ENCODE results near the gene KPTN.

Gene KPTN

DNA sequence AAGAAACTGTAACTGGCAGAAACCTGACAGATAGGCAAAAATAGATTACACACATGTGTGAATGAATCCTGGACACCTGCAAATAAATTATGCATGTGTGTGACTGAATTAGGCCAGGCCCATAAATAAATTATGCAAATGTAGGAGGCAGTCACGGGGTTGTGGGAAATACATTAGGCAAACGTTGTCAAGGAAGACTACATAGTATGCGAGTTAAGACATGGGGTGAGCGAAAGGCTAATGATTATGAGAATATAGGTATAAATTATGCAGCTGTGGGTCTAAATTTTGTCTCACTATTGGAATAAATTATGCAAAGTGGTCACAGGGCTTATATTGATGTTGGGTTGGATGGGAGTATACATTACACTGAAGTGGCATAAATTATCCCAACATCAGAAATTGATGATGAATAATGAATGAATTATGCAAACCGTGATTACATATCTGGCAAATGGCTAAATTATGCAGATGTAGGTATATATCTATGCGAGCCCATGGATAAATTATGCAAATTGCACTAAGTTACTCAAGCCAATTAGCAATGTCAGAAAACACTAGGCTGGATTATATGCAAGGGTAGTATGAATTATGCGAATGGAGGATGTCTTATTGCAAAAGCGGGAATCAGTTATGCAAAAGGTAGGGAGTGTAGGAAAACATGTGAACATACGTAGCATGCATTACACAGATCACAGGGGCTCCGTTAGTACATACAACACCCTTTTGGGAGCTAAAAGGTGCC is 19.2 kb downstream of the KPTN start:
- H3K9me3 ChIP-seq (ENCODE audit: low read length), result no peaks in the 10 kb centered on the region
- peaks cover 27% of the 10 kb centered on the region for H3K4me1 ChIP-seq (ENCODE audit: insufficient read depth, low read length)
- no peak overlapping the region for H2AFZ ChIP-seq (ENCODE audit: low read depth, low read length)
- H3K4me3 ChIP-seq (ENCODE audit: low read length), result no peak overlapping the region
- no peaks in the 10 kb centered on the region for H3K36me3 ChIP-seq (ENCODE audit: insufficient read depth, low read length)
- peaks cover 10% of the 10 kb centered on the region for H3K27me3 ChIP-seq (ENCODE audit: insufficient read depth, low read length)

DNA sequence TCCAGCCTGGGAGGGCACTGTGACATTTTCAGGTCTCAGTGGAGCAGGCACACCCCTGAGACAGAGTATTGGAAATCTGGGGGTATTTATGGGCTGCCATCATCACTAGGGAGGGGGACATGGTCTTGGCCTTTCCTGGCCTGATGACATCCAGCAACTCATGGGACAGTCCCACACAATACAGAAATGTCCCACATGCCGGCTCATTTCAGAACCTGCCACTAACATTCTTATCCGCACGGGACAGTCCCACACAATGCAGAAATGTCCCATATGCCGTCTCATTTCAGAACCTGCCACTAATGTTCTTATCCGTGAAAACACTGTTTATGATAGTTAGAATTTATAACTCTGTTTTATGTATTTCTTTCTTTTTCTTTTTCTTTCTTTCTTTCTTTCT is 22.1 kb downstream of the KPTN start:
- no peak overlapping the region for H3K4me3 ChIP-seq (ENCODE audit: low read length)
- no peaks in the 10 kb centered on the region for H3K9me3 ChIP-seq (ENCODE audit: low read length)
- peaks cover 14% of the 10 kb centered on the region for H3K4me1 ChIP-seq (ENCODE audit: insufficient read depth, low read length)
- peaks cover 7% of the 10 kb centered on the region for H3K27me3 ChIP-seq (ENCODE audit: insufficient read depth, low read length)
- H3K36me3 ChIP-seq (ENCODE audit: insufficient read depth, low read length), result no peaks in the 10 kb centered on the region
- H2AFZ ChIP-seq (ENCODE audit: low read depth, low read length), result no peak overlapping the region

- Histone ChIP-seq H3K27me3 (ENCODE audit: insufficient read depth, low read length) (peaks cover 7% of the 10 kb centered on the region), H3K4me3 (ENCODE audit: low read length) (no peak overlapping the region)
Observed at GRCh38 chr19:47459477-47459876, 24.5 kb downstream of the KPTN start.

GRCh38 chr19:47458672-47459071 is 25.3 kb downstream of the KPTN start:
- Histone ChIP-seq H3K36me3 (ENCODE audit: insufficient read depth, low read length) (no peaks in the 10 kb centered on the region), H3K4me1 (ENCODE audit: insufficient read depth, low read length) (no peaks in the 10 kb centered on the region), H3K9me3 (ENCODE audit: low read length) (peaks cover 4% of the 10 kb centered on the region), H3K27me3 (ENCODE audit: insufficient read depth, low read length) (peaks cover 7% of the 10 kb centered on the region), H3K4me3 (ENCODE audit: low read length) (no peak overlapping the region), H2AFZ (ENCODE audit: low read depth, low read length) (no peak overlapping the region)

More at GRCh38 chr19:47459477-47459876, 24.5 kb downstream of the KPTN start:
- peaks cover 4% of the 10 kb centered on the region for H3K9me3 ChIP-seq (ENCODE audit: low read length)
- no peaks in the 10 kb centered on the region for H3K36me3 ChIP-seq (ENCODE audit: insufficient read depth, low read length)
- H3K4me1 ChIP-seq (ENCODE audit: insufficient read depth, low read length), result peaks cover under 1% of the 10 kb centered on the region
- no peak overlapping the region for H2AFZ ChIP-seq (ENCODE audit: low read depth, low read length)

DNA sequence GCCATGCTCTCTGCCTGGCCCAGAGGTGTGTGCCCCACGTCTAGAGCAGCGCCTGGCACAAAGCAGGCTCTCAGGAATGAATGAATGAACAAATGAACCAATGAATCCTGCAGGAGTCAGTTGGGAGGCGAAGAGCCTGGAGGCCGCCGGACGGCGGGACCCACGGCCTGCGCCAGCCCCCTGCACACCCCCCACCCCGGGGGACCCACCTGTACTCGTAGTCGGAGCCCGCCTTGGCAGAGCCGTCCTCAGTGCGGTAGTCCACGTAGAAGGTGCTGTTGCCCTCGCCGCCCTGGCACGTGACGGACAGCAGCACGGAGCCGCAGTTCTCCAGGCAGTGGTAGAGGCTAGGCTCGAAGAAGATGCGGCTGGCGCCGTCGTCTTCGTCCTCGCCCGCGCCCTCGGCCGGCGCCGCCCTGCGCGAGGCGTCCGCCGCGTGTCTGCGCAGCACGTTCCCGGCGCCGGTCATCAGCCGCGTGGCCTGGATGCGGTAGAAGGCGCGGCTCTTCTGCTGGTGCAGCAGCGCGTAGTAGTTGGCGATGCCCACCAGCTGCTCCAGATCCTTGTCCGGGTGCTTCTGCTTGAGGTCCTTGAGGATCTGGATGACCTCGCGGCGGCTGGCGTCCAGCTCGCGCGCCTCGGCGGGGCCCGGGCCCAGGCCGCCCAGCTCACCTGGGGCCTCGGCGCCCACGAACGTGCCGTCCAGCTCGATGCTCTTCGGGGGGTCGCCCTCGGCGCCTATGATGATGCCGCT is 27.1 kb downstream of the KPTN start:
- peaks cover 7% of the 10 kb centered on the region for H3K27me3 ChIP-seq (ENCODE audit: insufficient read depth, low read length)
- no peak overlapping the region for H3K4me3 ChIP-seq (ENCODE audit: low read length)
- no peak overlapping the region for H2AFZ ChIP-seq (ENCODE audit: low read depth, low read length)

DNA sequence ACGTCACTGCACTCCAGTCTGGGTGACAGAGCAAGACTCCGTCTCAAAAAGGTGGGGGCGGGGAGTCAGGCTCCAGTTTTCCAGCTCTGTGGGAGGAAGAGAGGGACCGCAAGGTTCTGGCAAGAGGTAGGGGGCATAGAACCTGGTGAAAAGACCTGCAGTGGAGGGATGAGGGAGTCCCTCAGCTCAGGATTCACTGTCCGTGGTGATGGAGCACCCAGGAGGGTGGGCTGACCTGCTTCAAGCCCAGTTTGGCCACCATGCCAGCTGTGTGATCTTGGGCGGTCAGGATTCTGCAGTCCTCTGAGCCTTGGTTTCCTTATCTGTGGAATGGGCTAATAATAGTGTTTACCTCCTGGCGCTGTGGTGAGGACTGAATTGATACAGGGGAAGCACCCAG is 33.5 kb downstream of the KPTN start:
- H3K27me3 ChIP-seq (ENCODE audit: insufficient read depth, low read length), result peaks cover 35% of the 10 kb centered on the region

More for the DNA sequence above, 27.1 kb downstream of the KPTN start:
- peaks cover 4% of the 10 kb centered on the region for H3K9me3 ChIP-seq (ENCODE audit: low read length)
- H3K36me3 ChIP-seq (ENCODE audit: insufficient read depth, low read length), result no peaks in the 10 kb centered on the region
- no peaks in the 10 kb centered on the region for H3K4me1 ChIP-seq (ENCODE audit: insufficient read depth, low read length)

DNA sequence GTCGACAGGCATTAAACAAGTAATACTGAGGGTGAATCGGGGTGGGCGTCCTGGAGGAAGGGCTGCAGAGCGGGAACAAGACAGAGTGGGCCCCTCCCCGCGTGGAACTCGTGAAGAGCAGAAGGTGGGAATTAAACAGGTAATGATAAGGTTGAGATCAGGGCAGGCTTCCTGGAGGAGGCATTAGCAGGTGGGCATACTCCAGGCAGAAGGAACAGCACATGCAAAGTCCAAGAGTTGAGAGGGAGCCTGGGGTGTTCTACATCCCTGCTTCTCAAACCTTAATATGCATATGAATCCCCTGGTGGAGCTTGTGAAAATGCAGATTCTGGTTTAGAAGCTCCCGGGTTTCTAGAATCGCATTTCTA is 35.7 kb downstream of the KPTN start:
- Histone ChIP-seq H3K27me3 (ENCODE audit: insufficient read depth, low read length) (peaks cover 51% of the 10 kb centered on the region), H3K4me1 (ENCODE audit: insufficient read depth, low read length) (peaks cover 4% of the 10 kb centered on the region), H2AFZ (ENCODE audit: low read depth, low read length) (no peak overlapping the region), H3K9me3 (ENCODE audit: low read length) (no peaks in the 10 kb centered on the region), H3K4me3 (ENCODE audit: low read length) (no peak overlapping the region), H3K36me3 (ENCODE audit: insufficient read depth, low read length) (no peaks in the 10 kb centered on the region)

More for the DNA sequence above, 33.5 kb downstream of the KPTN start:
- Histone ChIP-seq H3K4me3 (ENCODE audit: low read length) (no peak overlapping the region), H3K9me3 (ENCODE audit: low read length) (no peaks in the 10 kb centered on the region), H2AFZ (ENCODE audit: low read depth, low read length) (no peak overlapping the region), H3K4me1 (ENCODE audit: insufficient read depth, low read length) (peaks cover 4% of the 10 kb centered on the region), H3K36me3 (ENCODE audit: insufficient read depth, low read length) (no peaks in the 10 kb centered on the region)

DNA sequence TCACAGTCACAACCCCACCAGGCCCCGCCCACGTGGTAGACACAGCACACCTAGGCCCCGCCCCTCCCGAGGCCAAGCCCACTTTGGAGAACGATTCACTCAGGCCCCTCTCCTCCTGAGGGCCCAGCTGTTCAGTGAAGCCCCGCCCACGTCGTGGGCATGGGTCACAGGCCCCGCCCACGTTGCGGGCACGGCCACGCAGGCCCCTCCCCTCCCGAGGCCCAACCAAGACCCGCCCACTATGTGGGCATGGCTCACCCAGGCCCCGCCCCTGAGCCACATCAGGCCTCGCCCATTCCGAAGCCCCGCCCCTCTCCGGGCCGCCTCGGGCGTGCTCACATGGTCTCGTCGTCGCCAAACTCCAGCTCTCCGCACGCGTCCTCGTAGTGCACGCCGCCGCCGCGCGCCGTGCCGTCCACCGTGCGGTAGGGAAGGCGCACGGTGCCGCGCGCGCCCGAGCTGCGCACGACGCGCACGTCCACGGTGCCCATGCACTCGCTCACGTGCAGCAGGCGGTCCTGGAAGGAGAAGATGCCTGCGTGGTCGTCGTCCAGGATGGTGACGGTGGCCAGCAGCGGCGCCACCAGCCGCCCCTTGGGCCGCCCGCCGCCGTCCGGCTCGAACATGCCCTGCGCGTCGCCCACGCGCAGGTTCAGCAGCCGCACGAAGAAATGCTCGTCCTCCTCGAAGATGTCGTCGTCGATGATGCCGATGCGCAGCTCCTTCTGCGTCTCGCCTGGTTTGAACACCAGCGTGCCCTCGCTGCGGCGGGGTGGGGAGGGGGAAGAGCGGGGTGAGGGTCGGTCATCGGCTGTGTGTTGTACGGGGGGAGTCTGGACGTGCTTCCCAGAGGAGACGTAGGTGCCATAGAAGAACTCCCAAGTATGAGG is 36.3 kb downstream of the KPTN start:
- Histone ChIP-seq H3K9me3 (ENCODE audit: low read length) (no peaks in the 10 kb centered on the region), H2AFZ (ENCODE audit: low read depth, low read length) (no peak overlapping the region), H3K4me3 (ENCODE audit: low read length) (peak overlapping the region; percentile 13), H3K27me3 (ENCODE audit: insufficient read depth, low read length) (peaks cover 56% of the 10 kb centered on the region), H3K4me1 (ENCODE audit: insufficient read depth, low read length) (peaks cover 4% of the 10 kb centered on the region), H3K36me3 (ENCODE audit: insufficient read depth, low read length) (no peaks in the 10 kb centered on the region)

DNA sequence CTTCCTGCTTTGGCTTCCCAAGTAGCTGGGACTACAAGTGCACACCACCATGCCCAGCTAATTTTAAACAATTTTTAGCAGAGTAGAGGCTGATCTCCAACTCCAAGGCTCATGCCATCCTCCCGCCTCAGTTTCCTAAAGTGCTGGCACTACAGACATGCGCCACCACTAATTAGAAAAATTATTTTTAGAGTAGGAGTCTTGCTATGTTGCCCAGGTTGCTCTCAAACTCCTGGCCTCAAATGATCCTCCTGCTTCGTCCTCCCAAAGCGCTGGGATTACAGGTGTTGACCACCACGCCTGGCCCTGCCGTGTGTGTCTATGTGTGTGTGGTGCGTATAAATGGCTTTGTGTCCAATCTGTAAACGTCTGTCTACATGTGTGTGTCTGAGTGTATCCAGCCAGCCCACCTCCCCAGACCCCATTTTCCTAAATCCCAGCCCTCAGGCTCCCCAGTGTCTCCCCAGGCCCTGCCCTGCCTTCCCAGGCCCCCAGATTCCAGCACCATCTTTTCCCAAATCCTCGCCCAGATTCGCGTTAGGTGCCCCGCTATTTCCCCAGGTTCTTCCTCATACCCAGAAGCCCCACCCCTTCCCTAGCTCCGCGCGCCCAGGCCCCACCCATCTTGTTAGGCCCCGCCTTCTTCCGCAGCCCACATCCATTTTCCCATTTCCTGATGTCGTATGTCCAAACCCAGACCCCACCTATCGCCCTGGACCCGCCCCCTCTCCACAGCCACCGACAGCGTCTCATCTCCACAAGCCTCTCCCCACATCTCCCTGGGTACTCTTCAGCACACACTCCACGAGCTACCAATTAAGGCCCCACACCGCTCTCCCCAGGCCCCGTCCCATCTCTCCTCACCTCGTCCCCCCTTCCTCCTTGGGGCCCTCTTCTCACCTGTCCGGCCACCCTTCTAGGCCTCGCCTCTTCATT is 37.2 kb downstream of the KPTN start:
- Histone ChIP-seq H3K9me3 (ENCODE audit: low read length) (no peaks in the 10 kb centered on the region), H3K4me3 (ENCODE audit: low read length) (peak overlapping the region; percentile 5), H3K27me3 (ENCODE audit: insufficient read depth, low read length) (peaks cover 60% of the 10 kb centered on the region), H3K36me3 (ENCODE audit: insufficient read depth, low read length) (no peaks in the 10 kb centered on the region), H3K4me1 (ENCODE audit: insufficient read depth, low read length) (peaks cover 4% of the 10 kb centered on the region), H2AFZ (ENCODE audit: low read depth, low read length) (no peak overlapping the region)

DNA sequence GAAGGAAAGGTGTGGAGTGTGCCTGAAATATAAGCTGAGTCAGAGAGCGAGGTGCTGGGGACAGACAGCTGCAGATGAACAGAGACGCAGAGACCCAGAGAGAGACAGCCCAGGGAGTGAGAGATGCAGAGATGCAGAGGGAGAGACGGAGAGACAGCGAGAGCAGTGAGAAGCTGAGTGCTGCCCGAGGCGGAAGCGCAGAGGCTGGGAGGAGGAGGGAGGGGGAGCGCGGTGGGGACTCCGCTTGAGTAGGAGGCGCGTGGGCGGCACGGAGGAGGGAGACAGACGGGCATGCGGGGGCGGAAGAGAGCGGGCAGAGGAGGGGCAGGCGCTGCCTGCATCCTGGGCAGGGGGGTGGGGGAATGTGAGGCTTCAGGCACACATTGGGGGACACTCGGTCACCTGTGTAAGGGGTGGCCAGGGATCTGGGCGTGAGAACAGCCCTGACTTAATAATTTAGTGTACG is 38.0 kb downstream of the KPTN start:
- Histone ChIP-seq H3K4me3 (ENCODE audit: low read length) (no peak overlapping the region), H3K4me1 (ENCODE audit: insufficient read depth, low read length) (peaks cover 4% of the 10 kb centered on the region), H2AFZ (ENCODE audit: low read depth, low read length) (no peak overlapping the region), H3K27me3 (ENCODE audit: insufficient read depth, low read length) (peaks cover 60% of the 10 kb centered on the region), H3K9me3 (ENCODE audit: low read length) (no peaks in the 10 kb centered on the region), H3K36me3 (ENCODE audit: insufficient read depth, low read length) (no peaks in the 10 kb centered on the region)

DNA sequence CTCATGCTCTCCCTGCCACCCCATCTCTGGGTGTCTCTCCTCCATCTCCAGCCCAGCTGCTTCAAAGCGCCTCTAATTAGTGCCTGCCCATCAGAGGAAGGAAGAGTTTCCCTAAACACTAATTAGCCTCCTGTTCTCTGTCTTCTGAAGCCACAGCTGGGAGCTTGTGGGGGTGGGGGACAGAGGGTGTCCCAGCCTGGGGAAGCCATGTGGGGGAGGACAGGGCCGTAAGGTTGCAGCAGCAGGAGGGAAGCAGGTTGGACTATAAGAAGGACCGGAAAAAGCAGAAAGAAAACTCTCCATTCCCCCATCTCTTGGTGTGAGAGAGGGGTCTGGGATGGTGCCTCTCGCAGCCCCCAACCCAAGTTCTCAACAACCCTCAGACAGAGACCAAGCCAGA is 38.5 kb downstream of the KPTN start:
- H3K4me1 ChIP-seq (ENCODE audit: insufficient read depth, low read length), result peaks cover 4% of the 10 kb centered on the region
- peaks cover 60% of the 10 kb centered on the region for H3K27me3 ChIP-seq (ENCODE audit: insufficient read depth, low read length)
- H3K9me3 ChIP-seq (ENCODE audit: low read length), result no peaks in the 10 kb centered on the region
- no peak overlapping the region for H2AFZ ChIP-seq (ENCODE audit: low read depth, low read length)
- H3K4me3 ChIP-seq (ENCODE audit: low read length), result no peak overlapping the region
- H3K36me3 ChIP-seq (ENCODE audit: insufficient read depth, low read length), result no peaks in the 10 kb centered on the region

- H3K4me3 ChIP-seq (ENCODE audit: low read length), result no peak overlapping the region
- no peaks in the 10 kb centered on the region for H3K36me3 ChIP-seq (ENCODE audit: insufficient read depth, low read length)
- peaks cover 4% of the 10 kb centered on the region for H3K4me1 ChIP-seq (ENCODE audit: insufficient read depth, low read length)
- no peaks in the 10 kb centered on the region for H3K9me3 ChIP-seq (ENCODE audit: low read length)
- no peak overlapping the region for H2AFZ ChIP-seq (ENCODE audit: low read depth, low read length)
- peaks cover 59% of the 10 kb centered on the region for H3K27me3 ChIP-seq (ENCODE audit: insufficient read depth, low read length)
Observed at GRCh38 chr19:47444388-47444821, 39.6 kb downstream of the KPTN start.

Data from neuron (in vitro differentiated cells).